KG1 (cell line): ENCODE data around the gene CARS1.
A peak's percentile ranks its signal among the peaks of the same experiment; 100 is the strongest.

Experiments used
- DNase-seq: peaks from one replicate; lab custom pipeline; 2025; lab: John Stamatoyannopoulos, UW

CARS1 gene

GRCh38 chr11:3008746-3009336, 48.4 kb downstream of the CARS1 start:
- no peak for DNase-seq

- no peak for DNase-seq
These were observed 49.7 kb downstream of the CARS1 start for GRCh38 chr11:3007404-3008010.

GRCh38 chr11:3006505-3007260, 50.5 kb downstream of the CARS1 start:
- no peak for DNase-seq

GRCh38 chr11:3004481-3004880, 52.7 kb downstream of the CARS1 start:
- DNase-seq, result no peak

GRCh38 chr11:3003396-3004231, 53.6 kb downstream of the CARS1 start:
- DNase-seq, result no peak

- no peak for DNase-seq
These were observed 54.4 kb downstream of the CARS1 start for GRCh38 chr11:3002871-3003270.

GRCh38 chr11:3002351-3002861, 54.8 kb downstream of the CARS1 start:
- DNase-seq, result no peak

- DNase-seq, result no peak
These were observed 55.7 kb downstream of the CARS1 start for GRCh38 chr11:3001496-3001895.

- no peak for DNase-seq
These were observed 56.9 kb downstream of the CARS1 start for GRCh38 chr11:3000032-3000961.

- no peak for DNase-seq
These were observed 57.7 kb downstream of the CARS1 start for GRCh38 chr11:2999464-2999998.

GRCh38 chr11:2998073-2998850, 59.0 kb downstream of the CARS1 start:
- DNase-seq, result no peak

- no peak for DNase-seq
These were observed 59.8 kb downstream of the CARS1 start for GRCh38 chr11:2997406-2997805.

- no peak for DNase-seq
These were observed 60.2 kb downstream of the CARS1 start for GRCh38 chr11:2996976-2997375.

GRCh38 chr11:2995893-2996554, 61.2 kb downstream of the CARS1 start:
- no peak for DNase-seq

GRCh38 chr11:2995031-2995561, 62.1 kb downstream of the CARS1 start:
- DNase-seq, result no peak

- no peak for DNase-seq
These were observed 62.9 kb downstream of the CARS1 start for GRCh38 chr11:2994336-2994730.

- DNase-seq, result no peak
These were observed 64.3 kb downstream of the CARS1 start for GRCh38 chr11:2992997-2993325.

GRCh38 chr11:2992234-2992996, 64.8 kb downstream of the CARS1 start, which contains the start of gene NAP1L4:
Gene NAP1L4, minus strand, starts transcription at chr11:2992329. Its CDS starts 13,109 bp downstream, at chr11:2979220.
- peak; percentile 84 for DNase-seq
